Large intestine (tissue), 3 donors: ENCODE data around the gene THOC7. TPM values are rescaled to one million over a fixed set of nuclear protein-coding genes. Genes with fewer than 3 reads are reported as not detected.

Experiments
- DNase-seq, 2 donors: peaks; one replicate each; pipeline versions ENCODE4 v3.0.0 to v3.0.0-alpha.2; 2013
- H3K27ac ChIP-seq: one replicate; pipeline ENCODE4 v1.5.1; 2013; ENCODE audit warnings: low read length
- H3K27me3 ChIP-seq: 2 replicates; pipeline ENCODE4 v1.6.1; 2013; ENCODE audit warnings: low read length; ENCODE audit not compliant: control insufficient read depth, insufficient read depth
- H3K36me3 ChIP-seq: 2 replicates; pipeline ENCODE4 v1.6.1; 2013; ENCODE audit warnings: low read length; ENCODE audit not compliant: control insufficient read depth, insufficient read depth
- H3K4me1 ChIP-seq: one replicate; pipeline ENCODE4 v1.6.1; 2013; ENCODE audit warnings: low read length; ENCODE audit not compliant: control insufficient read depth, insufficient read depth
- H3K4me3 ChIP-seq: one replicate; pipeline ENCODE4 v1.5.1; 2013; ENCODE audit warnings: low read length
- H3K9me3 ChIP-seq: one replicate; pipeline ENCODE4 v1.6.1; 2013; ENCODE audit warnings: mild to moderate bottlenecking, low read depth, low read length, moderate library complexity; ENCODE audit not compliant: control insufficient read depth
- WGBS: methylation state at CpG from one replicate; pipeline ENCODE4 v1.1.5; 2013; ENCODE audit warnings: low lambda C conversion rate; ENCODE audit not compliant: insufficient coverage; 5-methylcytosine and 5-hydroxymethylcytosine counted together
- polyA plus RNA-seq: library from polyadenylated mRNA; unstranded; fragments of 120-200 nt; gene quantifications from one replicate; pipeline ENCODE4 v1.2.1, GENCODE V29; 2013

Gene THOC7
- polyA plus RNA-seq, 1 donor = 72.3 TPM

GRCh38 chr3:63880653-63881052 lies 17.0 kb upstream of the THOC7 start:
- H3K36me3 ChIP-seq = no peaks in the 10 kb centered on the region
- peaks cover 3% of the 10 kb centered on the region for H3K4me1 ChIP-seq
- no peaks in the 10 kb centered on the region for H3K9me3 ChIP-seq
- no peaks in the 10 kb centered on the region for H3K27me3 ChIP-seq
- no peak for DNase-seq
- WGBS = no CpG with 5 or more reads among the region's 5 CpGs
- no peak overlapping the region for H3K4me3 ChIP-seq
- H3K27ac ChIP-seq = no peak overlapping the region

GRCh38 chr3:63878394-63879060 lies 14.9 kb upstream of the THOC7 start:
- Histone ChIP-seq H3K9me3 (no peaks in the 10 kb centered on the region), H3K36me3 (no peaks in the 10 kb centered on the region), H3K27ac (no peak overlapping the region), H3K27me3 (no peaks in the 10 kb centered on the region), H3K4me3 (no peak overlapping the region), H3K4me1 (peaks cover 3% of the 10 kb centered on the region)
- no CpG with 5 or more reads among the region's 2 CpGs for WGBS
- no peak for DNase-seq

- Histone ChIP-seq H3K4me3 (no peak overlapping the region), H3K4me1 (peaks cover 3% of the 10 kb centered on the region), H3K9me3 (no peaks in the 10 kb centered on the region), H3K27ac (no peak overlapping the region), H3K27me3 (no peaks in the 10 kb centered on the region), H3K36me3 (no peaks in the 10 kb centered on the region)
- no peak for DNase-seq
- WGBS = 83% methylated on average over 1 of the region's 3 CpGs
Observed at GRCh38 chr3:63877737-63878393, 14.3 kb upstream of the THOC7 start.

GRCh38 chr3:63876260-63876659 lies 12.7 kb upstream of the THOC7 start:
- Histone ChIP-seq H3K4me1 (peaks cover 3% of the 10 kb centered on the region), H3K27ac (no peak overlapping the region), H3K9me3 (no peaks in the 10 kb centered on the region), H3K36me3 (no peaks in the 10 kb centered on the region), H3K4me3 (no peak overlapping the region), H3K27me3 (no peaks in the 10 kb centered on the region)
- DNase-seq = no peak
- 83% methylated on average over 1 of the region's 3 CpGs for WGBS

- WGBS = no CpG with 5 or more reads among the region's 2 CpGs
Observed at GRCh38 chr3:63875510-63875909, 11.9 kb upstream of the THOC7 start.

GRCh38 chr3:63874769-63875168 lies 11.2 kb upstream of the THOC7 start:
- Histone ChIP-seq H3K27me3 (no peaks in the 10 kb centered on the region), H3K27ac (no peak overlapping the region), H3K9me3 (no peaks in the 10 kb centered on the region), H3K4me3 (no peak overlapping the region), H3K4me1 (peaks cover 3% of the 10 kb centered on the region), H3K36me3 (no peaks in the 10 kb centered on the region)
- DNase-seq = no peak
- WGBS = no CpG with 5 or more reads among the region's 3 CpGs

More at GRCh38 chr3:63875510-63875909, 11.9 kb upstream of the THOC7 start:
- H3K4me3 ChIP-seq = no peak overlapping the region
- H3K9me3 ChIP-seq = no peaks in the 10 kb centered on the region
- no peaks in the 10 kb centered on the region for H3K36me3 ChIP-seq
- no peaks in the 10 kb centered on the region for H3K27me3 ChIP-seq
- peaks cover 3% of the 10 kb centered on the region for H3K4me1 ChIP-seq
- no peak overlapping the region for H3K27ac ChIP-seq
- DNase-seq = no peak

- H3K36me3 ChIP-seq = peaks cover 1% of the 10 kb centered on the region
- DNase-seq = no peak
- H3K4me1 ChIP-seq = no peaks in the 10 kb centered on the region
- H3K27ac ChIP-seq = no peak overlapping the region
- no peaks in the 10 kb centered on the region for H3K27me3 ChIP-seq
- H3K9me3 ChIP-seq = no peaks in the 10 kb centered on the region
- H3K4me3 ChIP-seq = no peak overlapping the region
- WGBS = no CpG with 5 or more reads among the region's 2 CpGs
Observed at GRCh38 chr3:63872135-63872924, 8.7 kb upstream of the THOC7 start.

- Histone ChIP-seq H3K4me3 (no peak overlapping the region), H3K36me3 (peaks cover 7% of the 10 kb centered on the region), H3K4me1 (no peaks in the 10 kb centered on the region), H3K27me3 (no peaks in the 10 kb centered on the region), H3K27ac (no peak overlapping the region), H3K9me3 (no peaks in the 10 kb centered on the region)
- no peak for DNase-seq
- no CpG with 5 or more reads among the region's 2 CpGs for WGBS
Observed at GRCh38 chr3:63870615-63871005, 7.0 kb upstream of the THOC7 start.

GRCh38 chr3:63869940-63870614 lies 6.5 kb upstream of the THOC7 start:
- no peak overlapping the region for H3K4me3 ChIP-seq
- H3K4me1 ChIP-seq = no peaks in the 10 kb centered on the region
- DNase-seq = no peak
- no peaks in the 10 kb centered on the region for H3K9me3 ChIP-seq
- no peak overlapping the region for H3K27ac ChIP-seq
- peaks cover 7% of the 10 kb centered on the region for H3K36me3 ChIP-seq
- no peaks in the 10 kb centered on the region for H3K27me3 ChIP-seq
- 100% methylated on average over 1 of the region's 3 CpGs for WGBS

- no peak for DNase-seq
- peaks cover 5% of the 10 kb centered on the region for H3K4me1 ChIP-seq
- H3K9me3 ChIP-seq = no peaks in the 10 kb centered on the region
- no peak overlapping the region for H3K4me3 ChIP-seq
- peaks cover 7% of the 10 kb centered on the region for H3K36me3 ChIP-seq
- no peak overlapping the region for H3K27ac ChIP-seq
- no CpG with 5 or more reads among the region's 1 CpG for WGBS
- H3K27me3 ChIP-seq = no peaks in the 10 kb centered on the region
Observed at GRCh38 chr3:63867225-63867624, 3.6 kb upstream of the THOC7 start.
